Activated B cell treated with CpG ODN at 0.5 μM for 24 hours (primary cell): Measurements from ENCODE around the gene C3AR1. TPM values are rescaled to one million over a fixed set of nuclear protein-coding genes. Genes with fewer than 3 reads are reported as not detected.
"Not testable (repeated sequence)": the region's sequence is repeated elsewhere in the genome, so short reads cannot be mapped to it uniquely, and the experiment has no call there.

Source experiments
- ATAC-seq: fragments of 200-7000 bp; cut with Tn5 transposase; one replicate; pipeline ENCODE4 v1.10.0; 2021; ENCODE audit warnings: low read depth, mild to moderate bottlenecking, moderate library complexity
- CTCF ChIA-PET: fragments of 350-600 bp; sonication (Branson Sonifier 250); formaldehyde crosslinking; loops from one replicate; lab custom pipeline; 2021; ENCODE audit warnings: antibody characterized with exemption; lab: Charles Lee
- POLR2A ChIA-PET: fragments of 350-600 bp; sonication (Branson Sonifier 250); formaldehyde crosslinking; loops from one replicate; lab custom pipeline; 2021; ENCODE audit warnings: antibody characterized with exemption; lab: Charles Lee
- DNase-seq: peaks from one replicate; pipeline ENCODE4 v3.0.0; 2022
- H3K27ac Mint-ChIP-seq: one replicate; pipeline ENCODE4 v1.8.0; 2020; ENCODE audit warnings: mixed read lengths
- H3K27me3 Mint-ChIP-seq: one replicate; pipeline ENCODE4 v1.8.0; 2021; ENCODE audit warnings: mixed read lengths
- H3K36me3 Mint-ChIP-seq: one replicate; pipeline ENCODE4 v1.8.0; 2021; ENCODE audit warnings: low read depth, mixed read lengths
- H3K4me1 Mint-ChIP-seq: one replicate; pipeline ENCODE4 v1.8.0; 2021; ENCODE audit warnings: mixed read lengths
- H3K4me3 Mint-ChIP-seq: one replicate; pipeline ENCODE4 v1.8.0; 2020; ENCODE audit warnings: mild to moderate bottlenecking, mixed read lengths
- H3K9me3 Mint-ChIP-seq: one replicate; pipeline ENCODE4 v1.8.0; 2020; ENCODE audit warnings: mixed read lengths
- intact Hi-C: fragments of 100-400 bp; cut with micrococcal nuclease; formaldehyde crosslinking; loops from one replicate; pipeline ENCODE4 v1.15.1; 2024
- total RNA-seq: library from RNA; stranded (reverse); gene quantifications from 2 replicates; pipeline ENCODE4 v1.2.3, GENCODE V29; 2022
- TF ChIP-seq, protein P1 (sequence below): fragments of 200-600 bp; IDR thresholded peaks from one replicate; pipeline ENCODE4 v1.8.0; 2022; ENCODE audit warnings: antibody characterized with exemption, mild to moderate bottlenecking

The C3AR1 gene
- total RNA-seq, 1 donor from 2014 or later, result 0.11 TPM

DNA sequence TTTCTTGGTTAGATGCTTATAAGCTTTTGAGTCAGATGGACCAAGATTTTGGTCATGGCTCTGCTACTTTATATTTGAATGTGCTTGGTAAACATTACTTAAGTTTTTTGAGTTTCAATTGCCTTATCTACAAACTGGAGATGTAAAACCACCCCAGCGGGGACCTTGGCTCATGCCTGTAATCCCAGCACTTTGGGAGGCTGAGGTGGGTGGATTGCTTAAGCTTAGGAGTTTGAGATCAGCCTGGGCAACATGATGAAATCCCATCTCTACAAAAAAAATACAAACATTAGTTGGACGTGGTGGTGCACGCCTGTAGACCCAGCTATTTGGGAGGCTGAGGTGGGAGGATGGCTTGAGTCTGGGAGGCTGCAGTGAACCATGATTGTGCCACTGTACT, 27.1 kb upstream of the C3AR1 start:
- H3K27ac Mint-ChIP-seq, result no peak overlapping the region
- TF ChIP-seq, protein P1, sequence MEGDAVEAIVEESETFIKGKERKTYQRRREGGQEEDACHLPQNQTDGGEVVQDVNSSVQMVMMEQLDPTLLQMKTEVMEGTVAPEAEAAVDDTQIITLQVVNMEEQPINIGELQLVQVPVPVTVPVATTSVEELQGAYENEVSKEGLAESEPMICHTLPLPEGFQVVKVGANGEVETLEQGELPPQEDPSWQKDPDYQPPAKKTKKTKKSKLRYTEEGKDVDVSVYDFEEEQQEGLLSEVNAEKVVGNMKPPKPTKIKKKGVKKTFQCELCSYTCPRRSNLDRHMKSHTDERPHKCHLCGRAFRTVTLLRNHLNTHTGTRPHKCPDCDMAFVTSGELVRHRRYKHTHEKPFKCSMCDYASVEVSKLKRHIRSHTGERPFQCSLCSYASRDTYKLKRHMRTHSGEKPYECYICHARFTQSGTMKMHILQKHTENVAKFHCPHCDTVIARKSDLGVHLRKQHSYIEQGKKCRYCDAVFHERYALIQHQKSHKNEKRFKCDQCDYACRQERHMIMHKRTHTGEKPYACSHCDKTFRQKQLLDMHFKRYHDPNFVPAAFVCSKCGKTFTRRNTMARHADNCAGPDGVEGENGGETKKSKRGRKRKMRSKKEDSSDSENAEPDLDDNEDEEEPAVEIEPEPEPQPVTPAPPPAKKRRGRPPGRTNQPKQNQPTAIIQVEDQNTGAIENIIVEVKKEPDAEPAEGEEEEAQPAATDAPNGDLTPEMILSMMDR, result no peak
- H3K4me1 Mint-ChIP-seq, result peaks cover 8% of the 10 kb centered on the region
- intact Hi-C loops, result no loop called here
- H3K9me3 Mint-ChIP-seq, result no peaks in the 10 kb centered on the region
- H3K36me3 Mint-ChIP-seq, result peaks cover 85% of the 10 kb centered on the region
- POLR2A ChIA-PET, result no interaction called here
- DNase-seq (no peak), ATAC-seq (no peak)
- CTCF ChIA-PET, result interaction anchor here (1.6 kb wide), 1 partner anchor 16 kb away, joined by 3 read pairs; no protein-coding TSS in a partner anchor
- H3K4me3 Mint-ChIP-seq, result no peak overlapping the region
- H3K27me3 Mint-ChIP-seq, result no peaks in the 10 kb centered on the region

DNA sequence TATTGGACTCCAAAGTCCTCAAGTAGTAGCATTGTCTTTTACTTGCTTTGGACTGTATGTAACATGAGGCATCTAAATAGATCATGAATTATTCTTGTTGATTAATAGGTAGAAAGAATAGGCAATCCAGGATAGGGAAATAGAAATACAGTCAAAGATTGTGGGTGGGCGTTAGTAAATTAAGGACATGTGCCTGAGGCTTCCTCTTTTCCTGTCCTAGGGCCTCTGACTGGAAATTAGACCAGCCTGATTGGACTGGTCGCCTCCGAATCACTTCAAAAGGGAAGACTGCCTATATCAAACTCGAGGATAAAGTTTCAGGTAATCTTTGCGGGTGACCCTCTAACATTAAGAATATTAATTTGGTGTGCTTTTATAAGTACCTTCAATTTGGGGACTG, 23.6 kb upstream of the C3AR1 start:
- intact Hi-C loops, result loop anchor here (10.0 kb wide), 1 partner anchor 605 kb away; the partner anchor contains the start of gene RIMKLB
- H3K4me3 Mint-ChIP-seq, result no peak overlapping the region
- DNase-seq, result no peak

DNA sequence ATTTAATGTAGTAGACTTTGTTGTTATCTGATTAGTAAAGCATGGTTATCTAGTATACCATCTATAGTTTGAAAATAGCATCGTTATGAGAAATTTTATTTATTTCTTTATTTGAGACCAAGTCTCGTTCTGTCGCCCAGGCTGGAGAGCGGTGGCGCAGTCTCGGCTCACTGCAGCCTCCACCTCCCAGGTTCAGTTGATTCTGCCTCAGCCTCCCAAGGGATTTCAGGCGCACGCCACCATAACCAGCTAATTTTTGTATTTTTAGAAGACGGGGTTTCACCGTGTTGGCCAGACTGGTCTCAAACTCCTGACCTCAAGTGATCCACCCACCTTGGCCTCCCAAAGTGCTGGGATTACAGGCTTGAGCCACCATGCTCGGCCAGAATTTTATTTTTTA, 23.1 kb upstream of the C3AR1 start:
- ATAC-seq, CTCF ChIA-PET, H3K9me3 Mint-ChIP-seq, POLR2A ChIA-PET, H3K27me3 Mint-ChIP-seq, DNase-seq, H3K27ac Mint-ChIP-seq, H3K4me3 Mint-ChIP-seq: not testable (repeated sequence)
- intact Hi-C loops, result loop anchor here (10.0 kb wide), 1 partner anchor 606 kb away; the partner anchor contains the start of gene RIMKLB
- Mint-ChIP-seq H3K4me1 (peaks cover 27% of the 10 kb centered on the region), H3K36me3 (peaks cover 55% of the 10 kb centered on the region)

More for the DNA sequence above, 23.6 kb upstream of the C3AR1 start:
- H3K4me1 Mint-ChIP-seq, result peaks cover 23% of the 10 kb centered on the region
- no peak overlapping the region for H3K27ac Mint-ChIP-seq
- H3K9me3 Mint-ChIP-seq, result no peaks in the 10 kb centered on the region
- POLR2A ChIA-PET, result no interaction called here
- CTCF ChIA-PET, result no interaction called here
- no peaks in the 10 kb centered on the region for H3K27me3 Mint-ChIP-seq
- peaks cover 59% of the 10 kb centered on the region for H3K36me3 Mint-ChIP-seq
- TF ChIP-seq, protein P1, result no peak
- ATAC-seq, result no peak

DNA sequence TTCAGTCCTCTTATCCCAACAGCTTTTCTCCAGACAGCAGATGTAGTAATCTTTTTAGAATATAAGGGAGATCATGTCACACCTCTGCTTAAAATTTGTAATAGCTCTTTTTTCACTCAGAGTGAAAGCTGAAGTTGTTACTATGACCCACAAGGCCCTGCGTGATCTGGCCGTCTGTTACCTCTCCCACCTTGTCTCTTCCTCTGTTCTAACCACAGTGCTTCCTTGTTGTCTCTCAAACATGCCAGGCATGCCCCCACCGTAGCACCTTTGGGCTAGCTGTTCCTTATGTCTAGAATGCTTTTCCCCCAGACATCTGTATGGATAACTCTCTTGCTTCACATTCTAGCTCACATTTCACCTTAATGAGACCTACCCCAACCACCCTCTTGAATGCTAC, 22.4 kb upstream of the C3AR1 start:
- Mint-ChIP-seq H3K4me1 (peaks cover 34% of the 10 kb centered on the region), H3K27ac (peak overlapping the region; percentile 80), H3K4me3 (peak overlapping the region; percentile 56), H3K36me3 (peaks cover 53% of the 10 kb centered on the region), H3K9me3 (no peaks in the 10 kb centered on the region), H3K27me3 (no peaks in the 10 kb centered on the region)
- ATAC-seq (peak; percentile 62), DNase-seq (no peak)
- POLR2A ChIA-PET, result interaction anchor here (1.5 kb wide), 1 partner anchor 61 kb away, joined by 4 read pairs; no protein-coding TSS in a partner anchor
- CTCF ChIA-PET, result interaction anchor here (0.9 to 2.0 kb wide), 3 partner anchors 11 to 43 kb away, joined by 3 to 6 read pairs (median 6); no protein-coding TSS in a partner anchor
- intact Hi-C loops, result loop anchor here (10.0 kb wide), 1 partner anchor 606 kb away; the partner anchor contains the start of gene RIMKLB
- TF ChIP-seq, protein P1, result no peak

DNA sequence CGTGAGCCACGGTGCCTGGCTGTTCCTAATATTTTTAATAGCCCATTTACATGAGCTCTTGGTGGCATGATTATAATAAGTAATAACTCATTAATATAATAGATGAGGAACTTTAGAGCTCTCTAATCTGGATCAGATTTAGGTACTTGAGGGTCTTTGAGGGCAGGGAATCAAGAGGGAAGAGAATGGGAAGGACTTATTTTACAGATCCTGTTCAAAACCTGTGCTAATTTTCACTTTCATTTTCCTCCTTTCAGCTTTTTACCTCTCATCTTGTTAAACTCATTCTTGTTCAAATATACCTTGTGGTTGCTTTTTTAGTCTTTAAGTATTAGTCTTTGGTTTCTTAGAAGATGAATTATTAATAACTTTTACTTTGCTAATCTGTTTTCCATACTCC, 21.5 kb upstream of the C3AR1 start:
- Mint-ChIP-seq H3K27me3 (no peaks in the 10 kb centered on the region), H3K4me1 (peaks cover 43% of the 10 kb centered on the region), H3K9me3 (no peaks in the 10 kb centered on the region), H3K36me3 (peaks cover 46% of the 10 kb centered on the region), H3K27ac (peak overlapping the region; percentile 80), H3K4me3 (peak overlapping the region; percentile 9)
- ATAC-seq (no peak), DNase-seq (no peak)
- ChIA-PET POLR2A (interaction anchor here (0.7 to 1.5 kb wide), 2 partner anchors 53 to 60 kb away, joined by 3 to 4 read pairs; no protein-coding TSS in a partner anchor), CTCF (interaction anchor here (1.0 to 2.0 kb wide), 3 partner anchors 10 to 150 kb away, joined by 3 to 6 read pairs (median 6); no protein-coding TSS in a partner anchor)
- TF ChIP-seq, protein P1, result no peak
- intact Hi-C loops, result loop anchor here (10.0 kb wide), 1 partner anchor 607 kb away; the partner anchor contains the start of gene RIMKLB

DNA sequence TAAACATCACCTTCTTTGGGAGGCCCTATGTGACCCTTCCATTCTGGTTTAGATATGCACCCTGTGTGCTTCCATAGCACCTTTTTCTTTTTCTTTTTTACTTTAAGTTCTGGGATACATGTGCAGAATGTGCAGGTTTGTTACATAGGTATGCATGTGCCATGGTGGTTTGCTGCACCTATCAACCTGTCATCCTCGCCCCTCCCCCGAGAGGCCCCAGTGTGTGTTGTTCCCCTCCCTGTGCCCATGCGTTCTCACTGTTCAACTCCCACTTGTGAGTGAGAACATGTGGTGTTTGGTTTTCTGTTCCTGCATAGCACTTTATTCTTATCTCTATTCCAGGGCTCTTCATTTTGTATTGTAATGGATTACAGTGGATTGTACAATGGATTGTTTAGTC, 18.2 kb upstream of the C3AR1 start:
- Mint-ChIP-seq H3K4me3 (peak overlapping the region; percentile 49), H3K4me1 (peaks cover 71% of the 10 kb centered on the region), H3K36me3 (peaks cover 30% of the 10 kb centered on the region)
- intact Hi-C loops, result loop anchor here (5.0 to 10.0 kb wide), 2 partner anchors 610 to 1232 kb away; partner anchors contain the start of genes CDCA3, RIMKLB and USP5
- ATAC-seq, DNase-seq, CTCF ChIA-PET, H3K9me3 Mint-ChIP-seq, H3K27ac Mint-ChIP-seq, H3K27me3 Mint-ChIP-seq: not testable (repeated sequence)
- POLR2A ChIA-PET, result interaction anchor here (0.6 to 0.7 kb wide), 2 partner anchors 57 to 148 kb away, joined by 4 to 9 read pairs; no protein-coding TSS in a partner anchor
